Kidney (tissue), 14 donors: Measurements from ENCODE around the gene TMEM119. TPM values are rescaled to one million over a fixed set of nuclear protein-coding genes. Genes with fewer than 3 reads are reported as not detected.

Experiments
- DNase-seq, 5 donors: peaks; one replicate each; pipeline ENCODE4 v3.0.0-alpha.2; 2013 to 2020
- FAIRE-seq: peaks from 2 replicates; lab custom pipeline; 2012; peaks lifted over from hg19 to GRCh38; lab: Jason Lieb, UNC
- H3K27ac ChIP-seq, 2 donors: one replicate each; pipeline ENCODE4 v1.7.0; 2013; ENCODE audit warnings: low read depth in 2 of 2, low read length in 2 of 2, inconsistent platforms in 1 of 2
- H3K27me3 ChIP-seq: one replicate; pipeline ENCODE4 v1.7.1; 2013; ENCODE audit warnings: low read length, inconsistent platforms; ENCODE audit not compliant: control insufficient read depth, insufficient read depth
- H3K36me3 ChIP-seq, 3 donors: one replicate each; pipeline versions ENCODE4 v1.7.0 to v1.7.1; 2013; ENCODE audit warnings: low read length in 3 of 3, control low read depth in 1 of 3, inconsistent platforms in 1 of 3; ENCODE audit not compliant: insufficient read depth in 3 of 3, control insufficient read depth in 2 of 3
- H3K4me1 ChIP-seq, 3 donors: one replicate each; pipeline versions ENCODE4 v1.7.0 to v1.7.1; 2013; ENCODE audit warnings: low read length in 3 of 3, inconsistent platforms in 1 of 3, low read depth in 1 of 3; ENCODE audit not compliant: control insufficient read depth in 2 of 3, insufficient read depth in 2 of 3
- H3K4me3 ChIP-seq, 3 donors: one replicate each; pipeline versions ENCODE4 v1.7.0 to v1.8.1; 2013; ENCODE audit warnings: low read length in 3 of 3, control low read depth in 1 of 3, inconsistent platforms in 1 of 3
- H3K9ac ChIP-seq, 3 donors: one replicate each; pipeline versions ENCODE4 v1.7.0 to v1.7.1; 2013; ENCODE audit warnings: low read length in 3 of 3, control low read depth in 1 of 3, inconsistent platforms in 1 of 3
- H3K9me3 ChIP-seq, 3 donors: one replicate each; pipeline versions ENCODE4 v1.7.0 to v1.7.1; 2013; ENCODE audit warnings: low read length in 3 of 3, control low read depth in 1 of 3, inconsistent platforms in 1 of 3; ENCODE audit not compliant: control insufficient read depth in 2 of 3, insufficient read depth in 1 of 3
- CTCF ChIP-seq: IDR thresholded peaks from 3 replicates; pipeline ENCODE4 v1.5.1; 2012; ENCODE audit warnings: mild to moderate bottlenecking, moderate library complexity, borderline replicate concordance; ENCODE audit not compliant: insufficient read depth; ENCODE audit errors: extremely low read depth
- intact Hi-C: fragments of 100-400 bp; cut with DNase I; formaldehyde crosslinking; loops from one replicate; pipeline ENCODE4 v1.11.1; 2022
- polyA plus RNA-seq: library from polyadenylated mRNA; stranded (reverse); fragments of 350-450 nt; fragmentation: Illumina TruSeq; extraction: RNeasy Lipid Tissue Mini Kit (QIAGEN cat#74804); gene quantifications from one replicate; pipeline ENCODE4 v1.2.3, GENCODE V29; 2014; ENCODE audit warnings: low read depth, low replicate concordance; ENCODE audit not compliant: insufficient read depth
- total RNA-seq: library from RNA; stranded (reverse); fragmentation: NEBNext Ultra II Directional; extraction: Animal tissue kit (Norgen Biotek cat#: 25700); gene quantifications from one replicate; pipeline ENCODE4 v1.2.1, GENCODE V29; 2021
- donor health status: control.
- donor health status: control.
- donor health status: control.
- donor health status: control.
- donor health status: control.
- donor health status: DM: yes; HTN: yes; CAD: no.
- donor health status: Normal renal cell carcinoma (clear cell type).

TMEM119 gene
- total and polyA plus RNA-seq, 2 donors from 2014 or later = 4.1 to 15.8 TPM

GRCh38 chr12:108615918-108616317 lies 18.0 kb upstream of the TMEM119 start:
- no peak overlapping the region for H3K9ac ChIP-seq
- no peak overlapping the region for H3K4me3 ChIP-seq
- H3K36me3 ChIP-seq = no peaks in the 10 kb centered on the region
- no peak for DNase-seq
- H3K27me3 ChIP-seq = no peaks in the 10 kb centered on the region
- H3K27ac ChIP-seq = no peak overlapping the region
- H3K4me1 ChIP-seq = peaks cover 0 to 3% (median 0%) of the 10 kb centered on the region in 3 donors
- TF ChIP-seq CTCF = no peak
- no peak for FAIRE-seq
- intact Hi-C loops = loop anchor here (5.0 kb wide), 1 partner anchor 49 kb away; no protein-coding TSS in a partner anchor
- peaks cover 0 to 5% (median 0%) of the 10 kb centered on the region in 3 donors for H3K9me3 ChIP-seq

- intact Hi-C loops = loop anchor here (5.0 kb wide), 1 partner anchor 47 kb away; no protein-coding TSS in a partner anchor
- FAIRE-seq (no peak), DNase-seq (peak in 1 of 5 donors; percentile 44)
- no peaks in the 10 kb centered on the region for H3K36me3 ChIP-seq
- peaks cover 0 to 5% (median 0%) of the 10 kb centered on the region in 3 donors for H3K9me3 ChIP-seq
- no peak overlapping the region for H3K4me3 ChIP-seq
- no peak overlapping the region for H3K9ac ChIP-seq
- H3K27me3 ChIP-seq = no peaks in the 10 kb centered on the region
- TF ChIP-seq CTCF = no peak
- no peak overlapping the region for H3K27ac ChIP-seq
- H3K4me1 ChIP-seq = peaks cover 0 to 3% (median 0%) of the 10 kb centered on the region in 3 donors
Measured at GRCh38 chr12:108614639-108615038, 16.8 kb upstream of the TMEM119 start.

GRCh38 chr12:108614041-108614440 lies 16.2 kb upstream of the TMEM119 start:
- Histone ChIP-seq H3K9ac (no peak overlapping the region), H3K27ac (no peak overlapping the region), H3K27me3 (no peaks in the 10 kb centered on the region), H3K4me1 (peaks cover 0 to 3% (median 0%) of the 10 kb centered on the region in 3 donors), H3K36me3 (no peaks in the 10 kb centered on the region), H3K9me3 (peaks cover 0 to 5% (median 0%) of the 10 kb centered on the region in 3 donors), H3K4me3 (no peak overlapping the region)
- FAIRE-seq (no peak), DNase-seq (no peak)
- TF ChIP-seq CTCF = no peak
- intact Hi-C loops = no loop called here

- no peak for FAIRE-seq
- intact Hi-C loops = no loop called here
Measured at GRCh38 chr12:108613548-108613947, 15.7 kb upstream of the TMEM119 start.

More at GRCh38 chr12:108613548-108613947, 15.7 kb upstream of the TMEM119 start:
- no peak for TF ChIP-seq CTCF
- H3K27me3 ChIP-seq = no peaks in the 10 kb centered on the region
- no peak overlapping the region for H3K4me3 ChIP-seq
- peaks cover 0 to 5% (median 0%) of the 10 kb centered on the region in 3 donors for H3K9me3 ChIP-seq
- H3K4me1 ChIP-seq = peaks cover 0 to 3% (median 0%) of the 10 kb centered on the region in 3 donors
- no peaks in the 10 kb centered on the region for H3K36me3 ChIP-seq
- H3K9ac ChIP-seq = no peak overlapping the region
- peak in 1 of 5 donors; percentile 84 for DNase-seq
- no peak overlapping the region for H3K27ac ChIP-seq
